GM21515 (cell line): Measurements from ENCODE around the gene ATP9A.
"Not testable (repeated sequence)": the region's sequence is repeated elsewhere in the genome, so short reads cannot be mapped to it uniquely, and the experiment has no call there.

Experiments
- ATAC-seq: cut with Tn5 transposase; IDR thresholded peaks from one replicate; pipeline ENCODE4 v1.9.1; 2021; ENCODE audit not compliant: unreplicated experiment

The ATP9A gene

GRCh38 chr20:51583499-51583898, 184.7 kb downstream of the ATP9A start:
- ATAC-seq, result no peak

GRCh38 chr20:51583073-51583472, 185.1 kb downstream of the ATP9A start:
- ATAC-seq, result no peak

GRCh38 chr20:51581571-51581970, 186.6 kb downstream of the ATP9A start:
- no peak for ATAC-seq

GRCh38 chr20:51579137-51579536, 189.1 kb downstream of the ATP9A start:
- no peak for ATAC-seq

- no peak for ATAC-seq
These were observed 190.1 kb downstream of the ATP9A start for GRCh38 chr20:51578145-51578459.

- no peak for ATAC-seq
These were observed 190.6 kb downstream of the ATP9A start for GRCh38 chr20:51577432-51578144.

GRCh38 chr20:51575486-51575885, 192.7 kb downstream of the ATP9A start:
- ATAC-seq, result no peak

GRCh38 chr20:51574248-51575033, 193.7 kb downstream of the ATP9A start:
- ATAC-seq, result no peak

GRCh38 chr20:51573576-51574243, 194.5 kb downstream of the ATP9A start:
- no peak for ATAC-seq

GRCh38 chr20:51571460-51571794, 196.8 kb downstream of the ATP9A start:
- ATAC-seq, result no peak

GRCh38 chr20:51570739-51571459, 197.3 kb downstream of the ATP9A start:
- no peak for ATAC-seq

GRCh38 chr20:51569815-51570738, 198.1 kb downstream of the ATP9A start:
- ATAC-seq, result no peak

GRCh38 chr20:51568533-51568932, 199.7 kb downstream of the ATP9A start:
- ATAC-seq, result not testable (repeated sequence)

GRCh38 chr20:51567622-51568021, 200.6 kb downstream of the ATP9A start:
- ATAC-seq, result no peak

GRCh38 chr20:51566594-51566993, 201.6 kb downstream of the ATP9A start:
- no peak for ATAC-seq

- ATAC-seq, result no peak
These were observed 202.7 kb downstream of the ATP9A start for GRCh38 chr20:51565298-51566144.

GRCh38 chr20:51563486-51564332, 204.5 kb downstream of the ATP9A start:
- ATAC-seq, result no peak

- ATAC-seq, result no peak
These were observed 205.1 kb downstream of the ATP9A start for GRCh38 chr20:51563174-51563485.
